ENCODE data around the gene APBA1.
"Not testable (repeated sequence)": the region's sequence is repeated elsewhere in the genome, so short reads cannot be mapped to it uniquely, and the experiment has no call there.

Gene APBA1

DNA sequence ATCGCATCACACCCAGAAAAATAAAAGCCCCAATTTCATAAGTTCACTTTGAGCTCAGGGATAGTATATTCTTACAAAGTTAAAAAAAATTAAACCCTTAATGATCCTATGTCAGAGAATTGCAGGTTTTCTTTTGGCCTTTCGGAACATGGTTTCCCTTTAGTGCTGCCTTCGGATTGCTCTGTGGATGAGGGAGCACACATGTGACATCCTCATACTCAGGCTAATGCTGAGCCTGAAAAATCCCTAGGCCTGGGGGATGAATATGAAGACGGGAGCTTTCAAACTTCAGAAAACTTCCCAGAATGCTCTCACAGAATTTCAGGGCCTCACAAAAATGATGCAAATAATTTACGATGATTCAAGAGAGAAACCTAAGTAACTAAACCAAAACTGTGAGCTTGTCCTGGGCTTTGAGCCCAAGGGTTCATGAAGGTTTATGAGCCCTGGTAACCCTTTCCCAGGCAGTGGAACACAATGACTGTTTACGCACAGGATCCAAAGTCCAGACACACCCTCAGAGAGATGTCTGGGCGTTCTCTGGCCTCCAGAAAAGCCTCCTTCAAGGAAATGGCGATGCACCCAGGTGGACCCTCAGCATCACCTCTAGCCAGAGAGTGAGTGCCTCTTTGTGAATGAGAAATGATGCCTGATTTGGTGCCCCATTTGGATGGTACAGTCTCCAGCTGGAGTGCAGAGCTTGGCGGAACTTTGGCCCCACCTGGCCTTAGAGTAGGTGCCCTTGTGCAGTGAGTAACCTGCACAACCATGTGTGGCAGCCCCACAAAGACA, 201.8 kb downstream of the APBA1 start:
- no peak for DNase-seq

DNA sequence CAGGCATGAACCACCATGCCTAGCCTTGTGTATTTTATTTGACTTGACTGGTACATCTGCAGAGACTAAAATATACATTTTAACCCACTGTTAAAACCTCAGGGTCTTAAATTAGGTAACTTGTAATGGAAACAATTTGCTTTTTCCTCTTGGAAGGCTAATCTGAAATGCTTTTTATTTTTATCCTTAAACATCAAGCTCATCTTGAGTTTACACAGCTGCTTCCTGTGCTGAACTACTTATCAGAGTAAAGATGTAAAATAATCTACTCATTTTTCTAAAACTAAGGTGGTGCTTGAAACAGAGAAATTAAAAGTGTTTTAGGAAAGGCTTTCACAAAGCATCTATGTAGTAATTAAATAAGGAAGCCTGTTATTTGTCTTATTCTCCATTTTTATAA, 203.0 kb downstream of the APBA1 start:
- DNase-seq: no peak

DNA sequence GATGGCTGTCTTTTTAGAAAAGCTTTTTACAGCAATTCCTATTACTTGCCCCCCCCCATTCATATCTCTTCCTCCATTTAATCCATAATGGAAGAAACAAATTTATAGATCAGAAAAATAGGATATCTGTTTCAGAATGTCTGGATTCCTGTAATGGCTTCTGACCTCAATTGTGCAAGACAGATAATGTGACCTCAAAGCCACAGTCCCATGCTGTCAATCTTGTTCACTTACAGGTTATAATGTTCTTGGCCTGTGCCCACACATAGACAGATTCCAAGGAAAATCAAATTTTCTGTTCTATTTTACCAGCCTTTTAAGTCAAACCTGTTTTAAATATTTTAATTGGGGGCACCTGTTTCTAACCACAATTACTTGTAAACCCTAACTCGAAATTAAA, 203.8 kb downstream of the APBA1 start:
- no peak for DNase-seq

DNA sequence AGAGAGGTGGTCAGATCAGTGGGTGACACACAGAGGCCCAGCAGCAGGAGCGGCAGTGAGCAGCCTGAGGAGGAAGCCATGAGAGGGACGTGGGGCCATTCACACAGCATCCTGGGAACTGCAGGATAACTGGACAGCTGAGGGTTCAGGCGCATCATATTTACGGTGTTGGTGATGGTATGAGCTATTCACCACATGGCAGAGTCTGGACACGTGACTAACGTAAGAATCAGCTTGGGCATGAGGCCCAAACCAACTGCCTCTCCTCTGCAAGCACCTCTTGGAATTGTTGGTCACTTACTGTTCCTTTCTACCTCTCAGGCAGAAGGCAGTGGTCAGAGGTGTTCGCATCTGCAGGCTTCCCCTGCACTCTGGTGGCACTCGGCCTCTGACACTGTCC, 206.0 kb downstream of the APBA1 start:
- no peak for DNase-seq

DNA sequence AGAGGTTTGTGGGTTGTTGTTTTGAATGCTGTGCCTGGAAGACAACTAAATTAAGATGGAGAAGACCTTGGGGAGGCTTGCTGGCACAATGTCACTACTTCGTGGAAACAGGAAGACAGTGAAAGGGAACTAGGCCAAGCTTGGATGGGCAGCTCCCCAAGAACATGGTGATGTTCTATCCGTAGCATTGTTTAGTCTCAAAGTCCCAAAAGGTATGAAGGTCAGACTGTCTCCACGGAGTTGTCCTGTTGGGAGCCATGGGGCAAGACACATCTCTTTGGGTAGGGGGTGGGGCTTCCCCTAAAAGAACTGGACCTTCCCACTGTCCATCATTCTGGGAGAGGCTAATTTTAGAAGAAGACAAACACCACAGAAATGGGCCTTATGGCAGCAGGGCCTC, 206.7 kb downstream of the APBA1 start:
- DNase-seq: no peak

DNA sequence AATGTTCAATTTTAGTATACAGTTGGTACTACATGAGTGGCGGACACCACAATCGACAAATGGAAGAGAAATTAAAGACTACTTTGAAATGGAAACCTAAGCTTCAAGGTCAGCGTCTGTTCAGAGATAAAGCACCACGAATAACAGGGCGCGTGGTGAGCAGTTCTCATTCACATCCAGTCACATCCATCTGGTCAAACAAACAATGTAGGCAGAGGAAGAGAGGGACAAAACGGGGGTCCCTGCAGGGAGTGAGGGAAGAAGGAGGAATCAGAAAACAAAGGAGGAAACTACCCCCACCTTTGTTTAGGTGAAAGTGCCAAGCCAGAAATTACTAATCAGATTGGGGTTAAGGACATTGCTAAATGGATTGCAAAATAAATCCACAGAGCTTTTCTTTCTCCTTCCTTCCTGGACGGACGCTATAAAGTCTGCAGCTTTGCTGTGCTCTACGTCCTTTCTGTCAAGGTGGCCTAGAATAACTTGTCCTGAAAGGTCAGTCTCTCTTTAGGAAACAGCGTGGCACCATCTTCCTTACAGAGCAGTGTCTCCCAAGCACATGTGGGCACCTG, 208.6 kb downstream of the APBA1 start:
- DNase-seq: no peak

DNA sequence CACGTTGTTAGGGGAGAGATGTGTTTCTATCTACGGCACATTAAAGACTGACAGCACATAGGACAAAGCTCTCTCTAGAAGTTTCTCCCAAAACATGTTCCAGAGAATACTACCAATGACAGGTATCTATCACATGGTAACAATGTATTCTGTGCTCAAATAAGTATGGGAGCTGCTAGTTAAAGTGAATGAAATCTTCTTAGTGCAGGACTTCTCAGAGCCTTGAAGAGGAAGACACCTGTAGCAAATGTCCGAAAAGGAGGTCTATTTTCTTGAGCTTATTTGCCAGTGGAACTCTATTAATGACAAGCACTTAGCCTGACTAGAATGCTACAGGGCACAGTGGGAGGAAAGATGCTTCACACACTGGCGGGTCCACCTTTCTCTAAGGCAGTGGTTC, 209.8 kb downstream of the APBA1 start:
- no peak for DNase-seq

DNA sequence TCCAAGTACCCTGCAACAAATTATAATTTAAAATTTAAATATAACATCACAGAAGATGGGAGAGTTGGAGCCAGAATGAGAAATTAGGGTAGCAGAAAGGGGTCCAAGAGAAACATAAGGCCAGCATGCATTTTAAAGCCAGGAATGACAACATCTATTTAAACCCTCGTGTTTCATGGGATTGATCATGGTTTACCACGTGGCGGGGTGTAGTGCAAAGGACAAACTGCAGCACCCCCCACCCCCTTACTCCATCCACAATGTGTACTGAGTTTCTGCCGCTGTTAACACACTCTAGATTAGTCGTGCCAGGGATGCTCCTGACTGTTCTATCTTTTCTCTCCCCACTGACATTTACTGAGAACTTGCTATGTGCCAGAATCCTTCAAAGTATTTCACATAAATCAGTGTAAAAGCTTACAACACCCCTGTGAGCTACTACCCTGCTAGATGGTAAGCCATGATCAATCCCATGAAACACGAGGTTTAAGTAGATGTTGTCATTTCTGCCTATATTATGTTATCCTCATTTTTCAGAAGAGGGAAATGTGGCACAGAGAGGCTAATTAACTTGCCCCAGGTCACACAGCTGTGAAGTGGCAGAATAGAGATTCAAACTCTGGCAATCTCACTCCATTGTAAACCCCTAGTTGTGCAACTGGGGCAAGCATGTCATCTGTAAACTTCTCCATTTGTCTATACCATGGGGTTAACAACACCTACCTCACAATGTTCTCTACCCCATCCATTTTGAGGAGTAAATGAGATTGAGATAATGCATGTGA, 210.9 kb downstream of the APBA1 start:
- DNase-seq: no peak

DNA sequence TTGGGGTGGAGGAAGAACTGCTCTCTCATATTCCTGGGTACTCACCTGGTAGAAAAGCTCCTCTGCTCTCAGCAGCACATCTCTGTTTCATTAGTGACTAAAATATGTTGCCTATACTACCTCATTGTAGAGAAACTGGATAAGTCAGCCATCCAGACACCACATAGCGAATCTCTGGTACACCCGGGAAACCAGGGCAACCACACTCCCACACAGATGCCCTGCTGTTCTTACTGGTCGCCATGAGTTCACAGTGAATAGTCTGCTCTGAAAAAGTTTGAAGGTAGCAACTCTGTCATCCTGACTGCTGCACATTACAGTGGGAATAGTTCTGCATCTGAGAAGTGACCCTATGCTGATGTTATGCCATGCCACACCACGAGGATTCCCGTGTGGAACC, 212.2 kb downstream of the APBA1 start:
- no peak for DNase-seq

DNA sequence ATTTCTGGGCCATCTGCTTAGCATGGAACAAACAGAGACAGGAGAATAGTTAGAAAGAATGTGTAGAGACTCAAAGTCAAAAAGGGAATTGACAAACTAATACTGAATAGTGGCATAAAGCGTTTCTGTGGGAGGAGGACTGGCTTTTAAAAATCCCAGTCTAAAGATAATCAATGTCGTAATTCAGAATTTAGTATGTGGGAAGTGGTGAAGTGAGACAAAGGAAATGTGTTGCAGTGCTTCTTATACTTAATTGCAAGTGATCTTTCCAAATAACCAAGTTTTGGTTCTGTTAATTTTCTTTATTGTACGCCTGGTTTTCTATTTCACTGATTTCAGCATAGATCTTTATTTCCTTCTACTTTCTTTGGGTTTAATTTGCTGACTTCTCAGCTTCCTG, 214.0 kb downstream of the APBA1 start:
- DNase-seq: no peak

DNA sequence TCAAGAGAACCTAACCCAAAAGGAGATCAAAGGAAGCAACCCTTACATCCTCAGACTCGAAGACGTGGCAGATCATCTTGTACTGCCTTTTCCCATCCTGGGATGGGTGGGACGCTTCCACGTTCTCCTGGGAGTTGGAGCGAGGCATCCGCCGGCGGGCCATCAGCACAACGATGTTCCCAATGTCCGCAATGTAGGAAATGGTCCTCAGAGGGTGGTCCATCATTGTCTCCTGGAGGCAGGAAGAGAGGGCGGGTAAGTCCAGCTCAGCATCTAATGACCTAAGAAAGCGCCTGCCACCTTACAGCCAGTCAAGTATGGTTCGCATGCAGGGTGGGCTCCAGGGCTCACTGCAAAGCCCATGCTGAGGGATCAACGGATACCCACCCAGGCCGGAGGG, 216.0 kb downstream of the APBA1 start:
- DNase-seq: no peak

DNA sequence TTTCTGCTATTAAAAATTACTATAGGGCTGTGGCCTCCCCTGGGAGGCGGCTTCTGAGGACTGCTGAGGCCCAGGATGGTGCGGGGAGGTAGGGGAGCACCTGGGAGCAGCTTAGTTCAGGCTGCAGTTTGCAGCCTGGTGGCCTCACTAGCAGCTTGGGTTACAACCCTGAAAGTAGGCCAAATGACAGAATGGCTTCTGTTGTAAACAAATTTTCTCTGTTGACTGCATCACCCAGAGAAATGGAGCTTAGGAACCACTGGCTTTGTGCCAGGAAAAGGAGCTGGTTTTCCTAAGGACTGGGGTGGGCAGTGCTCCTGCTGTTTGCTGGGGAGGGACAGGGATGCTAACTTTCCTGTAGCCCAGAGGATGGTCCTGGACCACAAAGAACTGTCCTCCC, 216.9 kb downstream of the APBA1 start:
- DNase-seq: no peak

DNA sequence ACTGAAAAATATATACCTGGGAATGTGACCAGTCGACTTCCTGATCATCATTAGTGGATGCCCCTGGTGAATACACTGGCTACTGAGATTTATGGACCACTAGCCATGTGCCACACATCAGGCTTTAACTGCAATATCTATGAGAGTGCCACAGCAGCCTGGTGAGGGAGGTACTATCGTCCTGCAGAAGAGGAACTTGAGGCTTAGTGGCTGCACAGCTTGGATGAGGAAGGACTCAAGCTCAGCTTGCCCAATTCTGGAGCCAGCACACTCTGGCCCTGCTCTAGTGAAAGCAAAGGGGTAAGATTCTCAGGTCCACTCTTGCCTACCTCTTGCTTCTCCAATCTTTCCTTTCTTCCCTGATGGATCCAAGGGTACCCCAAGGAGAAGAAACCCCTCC, 217.8 kb downstream of the APBA1 start:
- DNase-seq: no peak

DNA sequence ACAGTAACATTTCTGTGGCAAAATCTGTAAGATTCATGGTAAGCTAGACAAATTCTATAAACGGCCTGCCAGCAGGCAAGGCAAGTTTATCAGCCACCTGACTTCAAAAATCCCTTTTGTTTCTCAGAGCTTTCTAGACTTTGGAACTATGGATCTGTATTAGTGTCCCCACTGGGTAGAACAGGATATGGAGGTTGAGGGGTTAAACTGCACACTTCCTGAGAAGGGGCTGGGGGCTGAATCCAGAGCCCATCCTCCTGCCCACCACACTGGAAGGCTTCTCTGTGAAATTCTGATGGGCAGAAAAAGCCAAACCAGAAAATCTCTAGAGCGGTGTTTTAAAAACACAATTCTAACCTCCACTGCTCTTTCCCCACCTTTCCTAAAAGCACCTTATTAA, 218.4 kb downstream of the APBA1 start:
- DNase-seq: no peak

DNA sequence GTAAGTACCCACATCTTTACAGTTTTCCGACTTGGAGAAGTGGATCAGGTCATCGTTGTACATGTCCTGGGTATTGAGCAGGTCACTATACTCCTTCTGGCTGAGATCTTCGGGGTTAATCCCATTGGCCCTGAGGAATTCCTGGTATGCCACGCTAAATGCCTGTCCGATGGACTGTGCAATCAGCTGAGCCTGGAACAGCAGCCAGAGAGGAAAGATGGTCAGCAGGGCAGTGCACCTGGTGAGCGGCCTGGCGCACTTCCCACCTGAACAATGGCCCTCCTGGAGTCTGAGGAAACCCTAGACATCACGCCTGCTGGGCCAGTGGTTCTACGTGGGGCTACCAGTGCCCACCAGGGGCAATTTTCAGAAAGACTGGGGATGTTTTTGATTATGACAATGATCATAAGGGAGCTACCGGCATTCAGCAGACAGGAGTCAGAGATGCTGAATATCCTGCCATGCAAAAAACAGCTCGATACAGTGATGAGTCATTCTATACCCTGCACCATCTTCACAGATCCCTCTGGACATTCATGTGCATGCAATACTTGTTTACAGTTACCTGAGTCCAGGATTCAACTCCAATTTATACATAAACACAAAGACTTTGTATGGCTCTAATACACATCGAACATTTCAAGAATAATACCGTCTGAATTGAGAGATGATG, 219.9 kb downstream of the APBA1 start:
- no peak for DNase-seq

DNA sequence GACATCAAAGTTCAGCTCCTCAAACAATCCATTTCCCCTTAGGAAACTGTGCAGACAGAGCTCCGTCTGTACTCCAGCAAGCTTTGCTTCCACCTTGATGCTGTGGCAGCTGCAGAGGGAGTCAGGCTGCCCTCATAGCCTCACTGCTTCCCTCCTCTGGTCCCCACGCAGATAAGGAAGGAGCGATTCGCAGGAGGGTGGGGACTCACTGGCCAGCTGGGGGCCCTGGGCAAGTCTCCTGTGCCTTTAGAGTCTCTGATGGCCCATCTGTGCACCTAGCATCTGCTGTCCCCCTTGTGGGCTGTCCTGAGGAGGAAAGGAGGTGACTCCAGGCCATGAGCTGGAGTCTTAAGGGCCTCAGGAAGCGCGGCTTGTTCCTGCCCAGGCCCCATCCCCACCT, 225.7 kb downstream of the APBA1 start:
- no peak for DNase-seq

DNA sequence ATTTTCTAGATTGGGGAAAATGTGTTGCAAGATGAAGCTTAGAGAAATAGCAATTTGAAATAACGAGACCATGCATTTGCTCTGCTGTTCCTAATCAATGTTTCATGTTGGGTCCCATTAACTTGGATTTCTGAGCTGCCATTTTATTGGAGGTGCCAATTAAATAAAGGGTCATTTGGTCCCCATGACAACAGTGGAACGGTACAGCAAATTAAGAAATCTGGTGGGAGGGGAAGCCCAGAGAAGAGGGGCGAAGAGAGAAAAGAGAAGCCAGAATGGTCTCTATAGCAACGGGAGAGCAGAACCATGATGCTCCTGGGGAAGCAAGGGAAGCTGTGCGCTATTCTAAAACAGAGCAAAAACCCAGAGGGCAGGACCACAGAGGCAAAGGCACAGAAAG, 226.9 kb downstream of the APBA1 start:
- no peak for DNase-seq

DNA sequence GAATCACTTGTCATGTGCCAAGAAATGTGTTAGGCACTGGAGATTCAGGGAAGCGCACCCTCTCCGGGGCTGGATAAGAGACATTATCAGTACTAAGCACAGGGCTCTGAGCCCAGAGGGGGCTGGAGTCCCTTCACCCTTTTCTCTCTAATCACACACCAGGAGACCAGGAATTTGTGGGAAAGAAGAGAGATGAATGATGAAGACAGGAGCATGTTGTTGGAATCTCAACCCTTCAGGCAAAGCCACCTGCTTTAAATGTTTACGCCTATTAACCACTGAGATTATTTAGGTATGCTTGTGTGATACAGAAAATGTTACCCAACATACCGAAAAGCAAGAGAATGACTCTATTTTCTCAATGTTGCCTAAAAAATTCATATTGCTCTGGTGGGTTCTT, 227.4 kb downstream of the APBA1 start:
- DNase-seq: no peak

DNA sequence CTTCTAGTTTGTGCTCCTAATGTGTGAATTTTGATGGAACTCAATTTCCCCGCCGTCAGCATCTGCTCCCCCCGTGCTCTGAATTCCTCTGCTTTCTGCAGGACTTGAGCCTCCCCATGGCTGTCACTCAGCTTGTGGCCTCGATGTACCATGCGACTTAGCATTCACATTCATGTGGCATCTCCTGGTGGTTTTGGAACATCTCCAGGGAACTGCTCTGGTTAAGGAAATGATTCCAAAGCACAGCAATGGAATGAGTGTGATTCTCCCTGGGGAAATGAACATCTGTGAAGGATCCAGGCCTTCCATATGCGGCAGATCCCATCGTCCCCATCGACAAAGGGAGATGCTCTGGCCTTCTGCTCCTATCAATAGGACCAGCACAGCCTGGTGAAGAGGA, 228.2 kb downstream of the APBA1 start:
- no peak for DNase-seq

DNA sequence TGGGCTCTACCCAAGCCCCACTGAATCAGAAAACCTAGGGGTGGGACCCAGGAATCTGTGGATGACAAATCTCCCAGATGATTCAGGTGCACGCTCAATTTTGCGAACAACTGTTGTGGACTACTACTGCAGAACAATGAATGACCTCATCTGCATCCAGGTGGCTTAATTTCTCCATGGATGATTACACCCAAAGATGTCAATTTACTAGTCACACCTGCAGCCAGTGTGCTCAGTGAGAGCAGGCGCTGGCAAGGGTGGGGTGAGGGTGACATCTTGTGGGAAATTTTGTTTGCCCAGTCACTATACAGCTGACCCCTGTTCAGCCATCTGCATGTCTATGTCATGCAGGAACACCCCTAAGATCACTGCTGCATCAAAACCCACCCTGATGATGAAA, 229.0 kb downstream of the APBA1 start:
- no peak for DNase-seq

DNA sequence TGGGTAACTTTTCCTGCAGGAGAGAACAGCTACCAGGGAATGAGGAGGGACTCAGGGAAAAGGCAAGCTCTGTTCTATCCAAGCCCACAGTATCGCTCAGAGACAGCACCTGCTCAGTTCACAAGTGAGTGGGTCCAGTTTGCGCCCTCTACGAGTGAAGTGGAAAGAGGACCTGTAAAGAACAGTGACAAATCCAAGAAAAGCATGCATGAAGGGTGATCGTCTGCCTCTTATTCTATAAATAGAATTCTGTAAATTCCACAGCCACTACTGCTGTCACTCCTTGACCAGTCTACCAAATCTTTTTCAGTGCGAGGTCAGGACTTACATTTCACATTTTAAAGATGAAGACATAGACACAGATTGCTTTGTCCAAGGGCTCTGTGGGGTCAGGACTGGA, 229.7 kb downstream of the APBA1 start:
- no peak for DNase-seq

DNA sequence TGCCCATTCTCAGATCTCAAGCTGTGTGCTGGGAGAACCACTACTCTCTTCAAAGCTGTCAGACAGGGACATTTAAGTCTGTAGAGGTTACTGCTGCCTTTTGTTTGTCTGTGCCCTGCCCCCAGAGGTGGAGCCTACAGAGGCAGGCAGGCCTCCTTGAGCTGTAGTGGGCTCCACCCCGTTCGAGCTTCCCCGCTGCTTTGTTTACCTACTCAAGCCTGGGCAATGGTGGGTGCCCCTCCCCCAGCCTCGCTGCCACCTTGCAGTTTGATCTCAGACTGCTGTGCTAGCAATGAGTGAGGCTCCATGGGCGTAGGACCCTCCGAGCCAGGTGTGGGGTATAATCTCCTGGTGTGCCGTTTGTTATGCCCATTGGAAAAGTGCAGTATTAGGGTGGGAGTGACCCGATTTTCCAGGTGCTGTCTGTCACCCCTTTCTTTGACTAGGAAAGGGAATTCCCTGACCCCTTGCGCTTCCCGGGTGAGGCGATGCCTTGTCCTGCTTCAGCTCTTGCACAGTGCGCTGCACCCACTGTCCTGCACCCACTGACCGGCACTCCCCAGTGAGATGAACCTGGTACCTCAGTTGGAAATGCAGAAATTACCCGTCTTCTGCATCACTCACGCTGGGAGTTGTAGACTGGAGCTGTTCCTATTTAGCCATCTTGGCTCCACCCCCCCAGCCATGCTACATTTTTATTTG, 231.8 kb downstream of the APBA1 start:
- DNase-seq: not testable (repeated sequence)

DNA sequence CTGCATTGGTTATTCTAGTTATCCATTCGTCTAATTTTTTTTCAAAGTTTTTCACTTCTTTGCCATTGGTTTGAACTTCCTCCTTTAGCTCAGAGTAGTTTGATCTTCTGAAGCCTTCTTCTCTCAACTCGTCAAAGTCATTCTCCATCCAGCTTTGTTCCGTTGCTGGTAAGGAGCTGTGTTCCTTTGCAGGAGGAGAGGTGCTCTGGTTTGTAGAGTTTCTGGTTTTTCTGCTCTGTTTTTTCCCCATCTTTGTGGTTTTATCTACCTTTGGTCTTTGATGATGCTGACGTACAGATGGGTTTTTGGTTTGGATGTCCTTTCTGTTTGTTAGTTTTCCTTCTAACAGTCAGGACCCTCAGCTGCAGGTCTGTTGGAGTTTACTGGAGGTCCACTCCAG, 232.5 kb downstream of the APBA1 start:
- DNase-seq: not testable (repeated sequence)

Data from activated effector memory CD4-positive, alpha-beta T cell treated with anti-CD3 and anti-CD28 coated beads, Interleukin-2, amount 50 U/mL, for 16 hours (primary cell).